ENCODE results near the gene SAFB. TPM values are rescaled to one million over a fixed set of nuclear protein-coding genes. Genes with fewer than 3 reads are reported as not detected.

Gene SAFB
- polyA plus RNA-seq, 3 donors, result 12.2 to 76.6 (median 23.1) TPM

- 92% methylated on average over 8 of the region's 16 CpGs for WGBS (ENCODE audit: insufficient coverage)
- TF ChIP-seq CTCF (IDR thresholded peaks at IDR 0.05), result no peak
- Histone ChIP-seq H3K79me2 (ENCODE audit: insufficient read depth, low read length) (no peaks in the 10 kb centered on the region), H3K9ac (ENCODE audit: insufficient read depth, low read length, poor library complexity, severe bottlenecking) (no peak overlapping the region), H3K4me3 (replicated peaks in 1 of 3; ENCODE audit: low read depth in 2 of 3, low read length in 3 of 3) (no peak overlapping the region), H3K36me3 (replicated peaks in 1 of 2; ENCODE audit: control insufficient read depth in 1 of 2, insufficient read depth in 2 of 2, low read length in 2 of 2) (peaks cover 56 to 70% of the 10 kb centered on the region in 2 donors), H2AFZ (ENCODE audit: insufficient read depth, low read depth, low read length, poor library complexity, severe bottlenecking) (no peak overlapping the region), H3K27ac (ENCODE audit: low read depth in 1 of 2, low read length in 2 of 2) (no peak overlapping the region), H3K27me3 (ENCODE audit: control insufficient read depth in 2 of 2, insufficient read depth in 2 of 2, low read length in 2 of 2) (no peaks in the 10 kb centered on the region), H3K4me2 (replicated peaks; ENCODE audit: extremely low read depth, low read length, poor library complexity, severe bottlenecking) (no peak overlapping the region), H4K20me1 (ENCODE audit: insufficient read depth, low read length) (peaks cover 72% of the 10 kb centered on the region), H3K4me1 (ENCODE audit: control insufficient read depth in 1 of 2, insufficient read depth in 2 of 2, low read length in 2 of 2) (no peaks in the 10 kb centered on the region), H3K9me3 (replicated peaks in 1 of 2; ENCODE audit: control insufficient read depth in 1 of 2, insufficient read depth in 1 of 2, low read length in 2 of 2) (no peaks in the 10 kb centered on the region)
- H3K27me3 Mint-ChIP-seq (ENCODE audit: low read depth in 3 of 3), result peaks cover 0 to 1% (median 0%) of the 10 kb centered on the region in 3 donors
- peaks cover 58 to 73% of the 10 kb centered on the region in 2 donors for H3K36me3 Mint-ChIP-seq
- intact Hi-C loops (cut with micrococcal nuclease), result no loop called here
- no peaks in the 10 kb centered on the region for H3K9me3 Mint-ChIP-seq
- no peak for DNase-seq
- H3K27ac Mint-ChIP-seq, result no peak overlapping the region
- H3K4me3 Mint-ChIP-seq, result no peak overlapping the region
- H3K4me1 Mint-ChIP-seq, result peaks cover 7% of the 10 kb centered on the region
Observed at GRCh38 chr19:5587071-5587455, 35.8 kb upstream of the SAFB start.

- TF ChIP-seq CTCF (IDR thresholded peaks at IDR 0.05), result no peak
- Histone ChIP-seq H3K4me1 (ENCODE audit: control insufficient read depth in 1 of 2, insufficient read depth in 2 of 2, low read length in 2 of 2) (no peaks in the 10 kb centered on the region), H3K27ac (ENCODE audit: low read depth in 1 of 2, low read length in 2 of 2) (no peak overlapping the region), H2AFZ (ENCODE audit: insufficient read depth, low read depth, low read length, poor library complexity, severe bottlenecking) (no peak overlapping the region), H3K9me3 (replicated peaks in 1 of 2; ENCODE audit: control insufficient read depth in 1 of 2, insufficient read depth in 1 of 2, low read length in 2 of 2) (no peaks in the 10 kb centered on the region), H3K79me2 (ENCODE audit: insufficient read depth, low read length) (no peaks in the 10 kb centered on the region), H3K4me2 (replicated peaks; ENCODE audit: extremely low read depth, low read length, poor library complexity, severe bottlenecking) (no peak overlapping the region), H3K4me3 (replicated peaks in 1 of 3; ENCODE audit: low read depth in 2 of 3, low read length in 3 of 3) (no peak overlapping the region), H3K9ac (ENCODE audit: insufficient read depth, low read length, poor library complexity, severe bottlenecking) (no peak overlapping the region), H4K20me1 (ENCODE audit: insufficient read depth, low read length) (peaks cover 78% of the 10 kb centered on the region), H3K27me3 (ENCODE audit: control insufficient read depth in 2 of 2, insufficient read depth in 2 of 2, low read length in 2 of 2) (no peaks in the 10 kb centered on the region), H3K36me3 (replicated peaks in 1 of 2; ENCODE audit: control insufficient read depth in 1 of 2, insufficient read depth in 2 of 2, low read length in 2 of 2) (peaks cover 62 to 72% of the 10 kb centered on the region in 2 donors)
- no peak for DNase-seq
- Mint-ChIP-seq H3K36me3 (peaks cover 58 to 75% of the 10 kb centered on the region in 2 donors), H3K9me3 (no peaks in the 10 kb centered on the region), H3K27me3 (ENCODE audit: low read depth in 3 of 3) (peaks cover 0 to 1% (median 0%) of the 10 kb centered on the region in 3 donors), H3K4me1 (peaks cover 7% of the 10 kb centered on the region), H3K27ac (no peak overlapping the region), H3K4me3 (no peak overlapping the region)
- intact Hi-C loops (cut with micrococcal nuclease), result no loop called here
- 97% methylated on average over 14 of the region's 23 CpGs for WGBS (ENCODE audit: insufficient coverage)
Observed at GRCh38 chr19:5587661-5588060, 35.2 kb upstream of the SAFB start.

All from CD14-positive monocyte (primary cell).